ENCODE measurements around the gene VTI1A. TPM values are rescaled to one million over a fixed set of nuclear protein-coding genes. Genes with fewer than 3 reads are reported as not detected.

Gene VTI1A
- total and polyA plus RNA-seq, 2 of the 8 experiments (the other 6 are each of a cell fraction or from before 2014, with no cell fraction given), result 6.0 to 20.0 TPM

DNA sequence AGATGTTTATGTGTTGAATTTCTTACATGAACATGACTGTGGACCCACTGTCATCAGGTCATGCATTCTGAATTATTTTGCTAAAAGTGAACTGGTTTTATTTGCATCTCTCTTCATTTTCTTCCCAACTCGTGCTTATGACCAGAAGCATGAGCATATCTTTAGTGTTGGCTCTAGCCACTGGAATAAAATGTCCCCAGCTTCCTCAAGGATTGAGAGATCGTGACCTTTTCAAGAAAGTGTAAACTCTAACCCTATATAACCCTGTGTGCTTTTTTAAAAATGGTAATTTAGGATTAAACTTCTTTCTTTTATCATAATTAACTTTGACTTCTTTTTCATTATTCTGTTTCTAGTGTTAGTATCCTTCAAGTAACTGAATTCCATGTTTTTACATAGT, 55.5 kb downstream of the VTI1A start (continued):
- TF ChIP-seq, protein P1, sequence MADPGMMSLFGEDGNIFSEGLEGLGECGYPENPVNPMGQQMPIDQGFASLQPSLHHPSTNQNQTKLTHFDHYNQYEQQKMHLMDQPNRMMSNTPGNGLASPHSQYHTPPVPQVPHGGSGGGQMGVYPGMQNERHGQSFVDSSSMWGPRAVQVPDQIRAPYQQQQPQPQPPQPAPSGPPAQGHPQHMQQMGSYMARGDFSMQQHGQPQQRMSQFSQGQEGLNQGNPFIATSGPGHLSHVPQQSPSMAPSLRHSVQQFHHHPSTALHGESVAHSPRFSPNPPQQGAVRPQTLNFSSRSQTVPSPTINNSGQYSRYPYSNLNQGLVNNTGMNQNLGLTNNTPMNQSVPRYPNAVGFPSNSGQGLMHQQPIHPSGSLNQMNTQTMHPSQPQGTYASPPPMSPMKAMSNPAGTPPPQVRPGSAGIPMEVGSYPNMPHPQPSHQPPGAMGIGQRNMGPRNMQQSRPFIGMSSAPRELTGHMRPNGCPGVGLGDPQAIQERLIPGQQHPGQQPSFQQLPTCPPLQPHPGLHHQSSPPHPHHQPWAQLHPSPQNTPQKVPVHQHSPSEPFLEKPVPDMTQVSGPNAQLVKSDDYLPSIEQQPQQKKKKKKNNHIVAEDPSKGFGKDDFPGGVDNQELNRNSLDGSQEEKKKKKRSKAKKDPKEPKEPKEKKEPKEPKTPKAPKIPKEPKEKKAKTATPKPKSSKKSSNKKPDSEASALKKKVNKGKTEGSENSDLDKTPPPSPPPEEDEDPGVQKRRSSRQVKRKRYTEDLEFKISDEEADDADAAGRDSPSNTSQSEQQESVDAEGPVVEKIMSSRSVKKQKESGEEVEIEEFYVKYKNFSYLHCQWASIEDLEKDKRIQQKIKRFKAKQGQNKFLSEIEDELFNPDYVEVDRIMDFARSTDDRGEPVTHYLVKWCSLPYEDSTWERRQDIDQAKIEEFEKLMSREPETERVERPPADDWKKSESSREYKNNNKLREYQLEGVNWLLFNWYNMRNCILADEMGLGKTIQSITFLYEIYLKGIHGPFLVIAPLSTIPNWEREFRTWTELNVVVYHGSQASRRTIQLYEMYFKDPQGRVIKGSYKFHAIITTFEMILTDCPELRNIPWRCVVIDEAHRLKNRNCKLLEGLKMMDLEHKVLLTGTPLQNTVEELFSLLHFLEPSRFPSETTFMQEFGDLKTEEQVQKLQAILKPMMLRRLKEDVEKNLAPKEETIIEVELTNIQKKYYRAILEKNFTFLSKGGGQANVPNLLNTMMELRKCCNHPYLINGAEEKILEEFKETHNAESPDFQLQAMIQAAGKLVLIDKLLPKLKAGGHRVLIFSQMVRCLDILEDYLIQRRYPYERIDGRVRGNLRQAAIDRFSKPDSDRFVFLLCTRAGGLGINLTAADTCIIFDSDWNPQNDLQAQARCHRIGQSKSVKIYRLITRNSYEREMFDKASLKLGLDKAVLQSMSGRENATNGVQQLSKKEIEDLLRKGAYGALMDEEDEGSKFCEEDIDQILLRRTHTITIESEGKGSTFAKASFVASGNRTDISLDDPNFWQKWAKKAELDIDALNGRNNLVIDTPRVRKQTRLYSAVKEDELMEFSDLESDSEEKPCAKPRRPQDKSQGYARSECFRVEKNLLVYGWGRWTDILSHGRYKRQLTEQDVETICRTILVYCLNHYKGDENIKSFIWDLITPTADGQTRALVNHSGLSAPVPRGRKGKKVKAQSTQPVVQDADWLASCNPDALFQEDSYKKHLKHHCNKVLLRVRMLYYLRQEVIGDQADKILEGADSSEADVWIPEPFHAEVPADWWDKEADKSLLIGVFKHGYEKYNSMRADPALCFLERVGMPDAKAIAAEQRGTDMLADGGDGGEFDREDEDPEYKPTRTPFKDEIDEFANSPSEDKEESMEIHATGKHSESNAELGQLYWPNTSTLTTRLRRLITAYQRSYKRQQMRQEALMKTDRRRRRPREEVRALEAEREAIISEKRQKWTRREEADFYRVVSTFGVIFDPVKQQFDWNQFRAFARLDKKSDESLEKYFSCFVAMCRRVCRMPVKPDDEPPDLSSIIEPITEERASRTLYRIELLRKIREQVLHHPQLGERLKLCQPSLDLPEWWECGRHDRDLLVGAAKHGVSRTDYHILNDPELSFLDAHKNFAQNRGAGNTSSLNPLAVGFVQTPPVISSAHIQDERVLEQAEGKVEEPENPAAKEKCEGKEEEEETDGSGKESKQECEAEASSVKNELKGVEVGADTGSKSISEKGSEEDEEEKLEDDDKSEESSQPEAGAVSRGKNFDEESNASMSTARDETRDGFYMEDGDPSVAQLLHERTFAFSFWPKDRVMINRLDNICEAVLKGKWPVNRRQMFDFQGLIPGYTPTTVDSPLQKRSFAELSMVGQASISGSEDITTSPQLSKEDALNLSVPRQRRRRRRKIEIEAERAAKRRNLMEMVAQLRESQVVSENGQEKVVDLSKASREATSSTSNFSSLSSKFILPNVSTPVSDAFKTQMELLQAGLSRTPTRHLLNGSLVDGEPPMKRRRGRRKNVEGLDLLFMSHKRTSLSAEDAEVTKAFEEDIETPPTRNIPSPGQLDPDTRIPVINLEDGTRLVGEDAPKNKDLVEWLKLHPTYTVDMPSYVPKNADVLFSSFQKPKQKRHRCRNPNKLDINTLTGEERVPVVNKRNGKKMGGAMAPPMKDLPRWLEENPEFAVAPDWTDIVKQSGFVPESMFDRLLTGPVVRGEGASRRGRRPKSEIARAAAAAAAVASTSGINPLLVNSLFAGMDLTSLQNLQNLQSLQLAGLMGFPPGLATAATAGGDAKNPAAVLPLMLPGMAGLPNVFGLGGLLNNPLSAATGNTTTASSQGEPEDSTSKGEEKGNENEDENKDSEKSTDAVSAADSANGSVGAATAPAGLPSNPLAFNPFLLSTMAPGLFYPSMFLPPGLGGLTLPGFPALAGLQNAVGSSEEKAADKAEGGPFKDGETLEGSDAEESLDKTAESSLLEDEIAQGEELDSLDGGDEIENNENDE (IDR thresholded peaks at IDR 0.05; ENCODE audit: insufficient replicate concordance, low read length), result no peak
- no peak for TF ChIP-seq SP2 (IDR thresholded peaks at IDR 0.05; ENCODE audit: low read length)
- no peak for TF ChIP-seq MAFK (IDR thresholded peaks at IDR 0.05; ENCODE audit: low read depth, low read length)
- no peak for TF ChIP-seq BACH1 (IDR thresholded peaks at IDR 0.05; ENCODE audit: low read length)
- TF ChIP-seq EZH2 (IDR thresholded peaks at IDR 0.05; ENCODE audit: low read depth, low read length, severe bottlenecking), result no peak
- TF ChIP-seq RFX5 (IDR thresholded peaks at IDR 0.05; ENCODE audit: borderline replicate concordance, low read depth, low read length), result no peak
- TF ChIP-seq POU5F1 (IDR thresholded peaks at IDR 0.05; ENCODE audit: low read depth, low read length), result no peak
- TF ChIP-seq SAP30 (IDR thresholded peaks at IDR 0.05; ENCODE audit: insufficient read depth, insufficient replicate concordance, low read length), result no peak
- no peak for TF ChIP-seq JUND (IDR thresholded peaks at IDR 0.05; ENCODE audit: low read length)
